Ectodermal cell (in vitro differentiated cells): ENCODE data around the gene MLXIPL.
"Not testable (repeated sequence)": the region's sequence is repeated elsewhere in the genome, so short reads cannot be mapped to it uniquely, and the experiment has no call there.

Source experiments
- H3K27ac ChIP-seq: 2 replicates; pipeline ENCODE4 v1.7.0; 2013; ENCODE audit warnings: mild to moderate bottlenecking, low read depth, low read length; ENCODE audit not compliant: insufficient read depth, poor library complexity, severe bottlenecking
- H3K27me3 ChIP-seq: 2 replicates; pipeline ENCODE4 v1.7.0; 2013; ENCODE audit warnings: mild to moderate bottlenecking, low read length; ENCODE audit not compliant: insufficient read depth, control insufficient read depth, poor library complexity, severe bottlenecking
- H3K36me3 ChIP-seq: one replicate; pipeline ENCODE4 v1.7.0; 2013; ENCODE audit warnings: low read length; ENCODE audit not compliant: control insufficient read depth, insufficient read depth
- H3K4me1 ChIP-seq: one replicate; pipeline ENCODE4 v1.7.0; 2013; ENCODE audit warnings: low read length; ENCODE audit not compliant: control insufficient read depth, insufficient read depth
- H3K4me3 ChIP-seq: 2 replicates; pipeline ENCODE4 v1.7.0; 2013; ENCODE audit warnings: low read depth, low read length, control low read depth; ENCODE audit not compliant: insufficient read depth
- H3K9me3 ChIP-seq: 2 replicates; pipeline ENCODE4 v1.7.0; 2013; ENCODE audit warnings: mild to moderate bottlenecking, low read length, moderate library complexity; ENCODE audit not compliant: control insufficient read depth
- WGBS, 2 experiments: methylation state at CpG; one replicate each; pipeline ENCODE4 v1.1.7; 2013; ENCODE audit warnings: missing lambda C conversion rate in 2 of 2; 5-methylcytosine and 5-hydroxymethylcytosine counted together

MLXIPL gene

GRCh38 chr7:73550093-73550492 lies 74.2 kb downstream of the MLXIPL start:
- 94% methylated on average over 5 of the region's 5 CpGs for WGBS, 2 experiments
- H3K27me3 ChIP-seq, H3K4me1 ChIP-seq, H3K9me3 ChIP-seq, H3K4me3 ChIP-seq, H3K27ac ChIP-seq, H3K36me3 ChIP-seq: not testable (repeated sequence)

GRCh38 chr7:73549176-73549575 lies 75.1 kb downstream of the MLXIPL start:
- H3K9me3 ChIP-seq, result no peaks in the 10 kb centered on the region

DNA sequence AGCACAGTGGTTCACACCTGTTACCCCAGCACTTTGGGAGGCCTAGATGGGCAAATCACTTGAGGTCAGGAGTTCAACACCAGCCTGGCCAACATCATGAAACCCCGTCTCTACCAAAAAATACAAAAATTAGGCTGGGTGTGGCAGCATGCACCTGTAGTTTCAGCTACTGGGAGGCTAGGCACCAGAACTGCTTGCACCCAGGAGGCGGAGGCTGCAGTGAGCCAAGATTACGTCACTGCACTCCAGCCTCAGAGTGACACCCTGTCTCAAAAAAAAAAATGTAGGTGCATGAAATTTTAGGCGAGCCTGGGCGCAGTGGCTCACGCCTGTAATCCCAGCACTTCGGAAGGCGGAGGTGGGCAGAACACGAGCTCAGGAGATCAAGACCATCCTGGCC lies 76.5 kb downstream of the MLXIPL start:
- H3K9me3 ChIP-seq, result no peaks in the 10 kb centered on the region

More at GRCh38 chr7:73549176-73549575, 75.1 kb downstream of the MLXIPL start:
- H3K36me3 ChIP-seq, result peaks cover 8% of the 10 kb centered on the region
- H3K4me3 ChIP-seq, result no peak overlapping the region
- H3K4me1 ChIP-seq, result no peaks in the 10 kb centered on the region
- H3K27ac ChIP-seq, result no peak overlapping the region
- no peaks in the 10 kb centered on the region for H3K27me3 ChIP-seq
- WGBS, 2 experiments, result 98% methylated on average over 4 of the region's 4 CpGs

GRCh38 chr7:73544678-73545077 lies 79.6 kb downstream of the MLXIPL start:
- no peak overlapping the region for H3K27ac ChIP-seq
- no peaks in the 10 kb centered on the region for H3K4me1 ChIP-seq
- H3K9me3 ChIP-seq, result no peaks in the 10 kb centered on the region
- no peak overlapping the region for H3K4me3 ChIP-seq
- H3K36me3 ChIP-seq, result peaks cover 21% of the 10 kb centered on the region
- 95 to 99% methylated on average over 2 of the region's 2 CpGs for WGBS, 2 experiments
- no peaks in the 10 kb centered on the region for H3K27me3 ChIP-seq

More for the DNA sequence above, 76.5 kb downstream of the MLXIPL start:
- peaks cover 12% of the 10 kb centered on the region for H3K36me3 ChIP-seq
- no peaks in the 10 kb centered on the region for H3K4me1 ChIP-seq
- H3K27ac ChIP-seq, result no peak overlapping the region
- 92 to 95% methylated on average over 9 of the region's 9 CpGs for WGBS, 2 experiments
- H3K4me3 ChIP-seq, result no peak overlapping the region
- H3K27me3 ChIP-seq, result no peaks in the 10 kb centered on the region
